Activated naive CD4-positive, alpha-beta T cell (primary cell): Measurements from ENCODE around the gene NDUFS2.
A peak's percentile ranks its signal among the peaks of the same experiment; 100 is the strongest.
"Not testable (repeated sequence)": the region's sequence is repeated elsewhere in the genome, so short reads cannot be mapped to it uniquely, and the experiment has no call there.

Source experiments
- DNase-seq, 4 experiments: peaks; one replicate each; lab custom pipeline; 2025; lab: John Stamatoyannopoulos, UW

Gene NDUFS2

GRCh38 chr1:161255302-161255701, 53.1 kb downstream of the NDUFS2 start:
- DNase-seq: not testable (repeated sequence)

- not testable (repeated sequence) for DNase-seq
Measured at GRCh38 chr1:161255955-161256520, 53.9 kb downstream of the NDUFS2 start.

DNA sequence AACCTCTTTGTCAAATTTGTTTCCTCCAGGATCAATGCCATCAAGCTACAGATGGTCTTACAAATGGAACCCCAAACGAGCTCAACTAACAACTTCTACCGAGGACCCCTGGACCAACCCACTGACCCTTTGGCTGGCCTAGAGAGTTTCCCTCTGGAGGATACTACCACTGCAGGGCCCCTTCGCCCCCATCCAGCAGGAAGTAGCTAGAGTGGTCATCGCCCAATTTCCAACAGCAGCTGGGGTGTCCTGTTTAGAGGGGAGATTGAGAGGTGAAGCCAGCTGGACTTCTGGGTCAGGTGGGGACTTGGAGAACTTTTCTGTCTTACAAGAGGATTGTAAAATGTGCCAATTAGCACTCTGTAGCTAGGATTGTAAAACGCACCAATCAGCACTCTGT, 54.9 kb downstream of the NDUFS2 start:
- DNase-seq: not testable (repeated sequence)

DNA sequence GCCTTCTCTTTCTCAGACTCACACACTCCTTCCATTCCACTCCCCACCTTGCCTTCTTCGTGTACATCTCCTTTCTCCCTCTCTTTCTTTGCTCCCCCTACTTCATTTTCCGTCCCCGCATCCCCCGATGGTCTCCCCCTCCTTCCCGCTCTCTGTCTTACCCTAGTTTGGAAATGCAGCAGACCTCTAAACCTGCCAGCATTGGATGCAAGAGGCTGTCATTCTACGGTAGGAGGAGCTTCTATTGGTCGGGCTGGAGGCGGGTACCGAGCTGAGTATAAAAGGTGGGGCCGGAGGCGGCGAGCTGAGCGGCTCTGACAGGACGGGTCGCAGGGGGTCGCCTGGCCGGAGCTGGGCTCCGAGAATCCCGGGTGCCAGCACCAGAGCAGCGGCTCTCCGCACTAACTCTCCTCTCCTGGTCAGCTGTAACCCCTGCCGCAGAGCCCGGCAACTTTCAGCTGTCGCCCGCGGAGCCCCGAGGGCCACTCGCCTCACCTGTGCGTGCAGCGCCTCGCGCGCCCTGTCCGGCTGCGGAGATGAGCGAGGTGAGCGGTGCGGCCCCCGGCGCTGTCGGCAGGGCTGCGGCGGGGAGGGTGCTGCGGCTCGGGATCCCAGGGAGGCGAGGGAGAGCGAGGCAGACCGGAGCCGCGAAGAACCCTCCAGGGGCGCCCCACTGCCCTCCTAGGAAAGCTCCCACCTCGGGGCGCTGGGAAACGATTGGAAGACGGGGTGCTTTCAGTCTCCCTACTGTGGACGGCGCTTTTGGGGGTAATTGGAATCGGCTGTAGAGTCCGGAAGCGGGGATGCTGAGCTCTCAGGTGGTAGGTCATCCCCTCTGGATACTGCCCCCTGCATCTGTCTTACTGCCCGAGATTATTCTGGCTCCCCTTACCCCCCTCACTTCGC, 56.5 kb downstream of the NDUFS2 start, which contains the start of gene PCP4L1:
Gene PCP4L1, plus strand, starts transcription at position 307 of the 906 bp plus-strand sequence. Its CDS starts 230 bp downstream, at position 537.
- DNase-seq: peak in 2 of 4 experiments; percentile 4 to 12

DNA sequence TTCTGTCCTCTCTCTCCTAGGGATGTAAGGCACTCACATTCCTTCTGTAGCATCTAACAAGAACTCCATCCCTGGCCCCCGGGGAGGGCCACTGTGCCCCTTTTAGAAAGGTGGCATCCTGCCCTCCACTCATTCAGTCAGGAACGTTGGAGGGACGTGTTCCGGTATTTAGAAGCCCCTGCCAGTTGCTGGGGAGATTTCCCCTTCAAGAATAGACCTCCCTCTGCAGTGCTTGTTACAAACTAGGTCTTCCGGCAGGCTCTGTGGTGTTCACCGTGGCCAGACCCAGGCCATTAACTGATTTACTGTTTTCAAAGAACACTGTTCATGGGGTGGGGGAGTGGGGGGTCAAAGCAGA, 57.2 kb downstream of the NDUFS2 start:
- no peak for DNase-seq

DNA sequence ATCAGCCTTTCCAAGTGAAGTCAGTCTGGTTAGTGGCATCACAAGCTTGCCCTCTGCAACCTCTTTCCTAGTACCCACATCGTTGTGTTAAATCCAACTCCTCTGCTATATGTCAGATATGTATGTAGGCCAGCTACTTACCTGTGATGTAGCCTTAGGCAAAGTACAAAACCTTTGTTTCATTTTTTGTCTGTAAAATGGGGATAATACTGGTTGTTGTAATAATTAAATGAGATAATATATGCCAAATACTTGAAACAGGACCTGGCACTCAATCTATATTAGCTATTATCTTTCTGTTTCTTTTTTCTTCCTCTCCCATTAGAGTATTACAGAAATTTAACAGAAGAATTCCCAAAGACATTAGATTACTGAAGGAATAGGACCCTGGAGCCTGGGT, 57.6 kb downstream of the NDUFS2 start:
- no peak for DNase-seq

DNA sequence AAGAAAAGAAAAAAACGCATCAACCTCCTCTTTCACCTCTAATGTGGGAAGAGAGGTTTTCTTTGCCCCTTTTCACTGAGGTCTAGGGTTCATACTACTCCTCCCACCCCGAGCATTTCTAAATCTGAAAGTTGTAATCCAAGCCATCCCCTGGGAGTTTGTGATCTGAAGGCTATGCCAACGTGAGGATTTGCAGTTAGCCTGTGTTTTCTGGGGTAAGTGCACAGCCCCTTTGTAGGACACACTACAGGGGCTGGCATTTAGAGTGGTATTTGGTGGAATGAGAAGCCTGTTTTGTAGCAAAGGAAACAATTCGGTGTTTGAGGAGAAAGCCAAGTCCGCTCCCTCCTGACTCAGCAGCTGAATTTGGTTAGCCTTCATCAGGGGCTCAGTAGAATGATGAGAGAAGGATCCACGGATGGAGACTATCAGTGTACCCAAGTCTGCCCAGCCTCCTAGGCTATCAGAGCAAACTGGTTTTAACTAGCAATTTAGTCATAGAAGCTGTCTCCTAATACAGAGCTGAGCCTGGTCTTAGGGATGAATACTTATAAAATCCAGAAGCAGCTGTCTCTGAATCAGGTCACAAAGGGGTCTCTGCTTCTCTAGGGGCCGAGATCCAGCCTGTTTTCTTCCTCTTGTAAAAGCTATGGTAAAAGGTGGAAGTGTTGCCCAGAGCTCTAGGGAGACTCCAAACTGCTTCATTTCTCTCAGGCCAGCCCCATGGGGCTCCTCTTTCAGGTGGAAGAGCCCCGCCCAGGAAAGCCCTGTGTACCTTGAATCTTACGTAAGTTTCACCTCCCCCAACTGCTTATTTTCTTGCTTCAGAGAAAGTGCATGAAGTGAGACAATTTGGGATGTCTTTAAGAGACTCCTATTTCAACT, 58.5 kb downstream of the NDUFS2 start:
- no peak for DNase-seq

DNA sequence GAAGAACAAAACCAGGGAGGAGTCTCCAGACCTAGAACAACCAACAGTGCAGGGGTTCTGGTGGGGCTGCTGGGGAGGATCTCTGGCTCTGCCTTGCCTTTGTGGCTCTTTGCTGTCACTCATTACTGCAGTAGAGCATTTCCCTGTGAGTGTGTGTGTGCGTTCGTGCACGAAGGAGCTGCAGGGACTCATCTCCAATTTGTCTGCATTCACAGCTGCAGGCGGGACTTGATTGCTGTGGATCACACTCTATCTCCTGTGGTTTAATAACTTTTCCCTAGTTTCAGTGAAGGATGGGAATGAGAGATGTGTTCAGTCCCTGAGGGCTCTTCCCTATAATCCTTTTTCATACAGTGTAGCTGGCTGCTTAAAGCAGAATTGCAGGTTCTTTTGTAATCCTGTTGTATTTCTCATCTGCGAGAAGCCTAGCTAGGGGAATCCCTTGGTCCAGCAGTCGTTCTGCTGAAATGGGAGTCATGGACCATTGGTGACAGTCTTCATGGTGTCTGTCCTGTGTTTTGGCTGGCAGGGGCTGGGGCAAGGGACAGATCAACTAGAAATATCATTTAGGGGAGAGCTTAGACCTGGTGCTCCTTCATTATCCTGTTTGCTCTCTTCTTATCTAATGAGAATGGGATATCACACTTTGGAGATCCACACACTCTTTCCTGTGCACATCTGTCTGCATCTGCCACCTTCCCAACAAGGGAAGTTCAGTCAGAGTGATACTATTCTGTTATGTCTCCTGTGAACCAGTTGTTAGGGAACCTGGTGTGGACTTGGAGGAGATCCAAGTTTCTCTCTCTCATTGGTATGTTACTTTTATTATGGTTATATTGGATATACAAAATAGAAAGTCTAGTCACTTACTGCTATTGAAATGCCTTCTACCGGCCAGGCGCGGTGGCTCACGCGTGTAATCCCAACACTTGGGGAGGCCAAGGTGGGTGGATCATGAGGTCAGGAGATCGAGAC, 59.4 kb downstream of the NDUFS2 start:
- no peak for DNase-seq
